Measurements from ENCODE around the gene SKIC3.

- TF ChIP-seq HMGXB4 (CRISPR knock-in tag; IDR thresholded peaks at IDR 0.05): no peak
- TF ChIP-seq CTCF (IDR thresholded peaks at IDR 0.05): no peak
These were observed 5.7 kb downstream of the SKIC3 start for GRCh38 chr5:95549030-95549429.
